ENCODE data around the gene HOXA10.

Gene HOXA10

DNA sequence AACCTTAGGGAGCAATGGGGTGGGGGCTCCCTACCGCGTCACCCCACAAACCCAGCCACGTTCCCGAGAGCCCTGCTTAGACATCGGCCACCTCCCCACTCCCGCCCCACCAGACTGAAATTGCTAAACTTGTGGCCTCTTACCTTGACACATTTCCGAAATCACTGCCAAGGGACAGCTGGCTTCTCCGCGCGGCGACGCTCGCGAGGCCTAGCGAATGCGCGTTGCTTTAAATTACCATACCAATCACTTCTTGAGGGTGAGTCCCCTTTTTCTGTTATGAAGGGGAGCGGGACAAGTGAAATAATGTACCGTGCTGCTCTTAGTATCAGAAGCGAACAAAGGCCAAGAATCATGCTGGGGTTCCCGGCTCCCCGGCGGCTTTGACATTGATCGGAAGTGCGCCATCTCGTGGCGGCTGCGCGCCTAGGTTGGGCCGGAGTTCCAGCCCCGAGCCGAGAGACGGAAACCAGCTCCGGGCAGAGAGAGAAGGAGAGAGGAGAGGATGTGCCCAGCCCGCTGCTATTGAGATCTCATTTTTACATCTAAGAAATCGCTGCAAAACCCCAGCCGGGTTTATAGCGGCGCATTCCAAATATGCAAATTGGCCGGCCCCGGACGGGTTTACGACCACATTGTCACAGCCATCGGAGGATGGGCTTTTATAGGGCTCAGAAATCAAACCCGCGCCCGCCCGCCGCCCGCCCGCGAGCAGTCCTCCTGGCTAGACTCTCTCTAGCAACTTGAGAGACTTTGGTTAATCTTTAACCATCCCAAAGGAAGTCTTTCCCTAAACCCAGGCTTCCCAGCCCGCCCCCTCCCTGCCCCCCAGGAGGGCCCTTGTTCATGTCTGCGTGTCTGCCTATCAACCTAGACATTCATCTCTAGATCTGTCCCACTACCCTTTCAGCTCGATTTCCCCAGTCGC lies 5.6 kb upstream of the HOXA10 start:
- no peak for DNase-seq (ENCODE audit: low read depth)

DNA sequence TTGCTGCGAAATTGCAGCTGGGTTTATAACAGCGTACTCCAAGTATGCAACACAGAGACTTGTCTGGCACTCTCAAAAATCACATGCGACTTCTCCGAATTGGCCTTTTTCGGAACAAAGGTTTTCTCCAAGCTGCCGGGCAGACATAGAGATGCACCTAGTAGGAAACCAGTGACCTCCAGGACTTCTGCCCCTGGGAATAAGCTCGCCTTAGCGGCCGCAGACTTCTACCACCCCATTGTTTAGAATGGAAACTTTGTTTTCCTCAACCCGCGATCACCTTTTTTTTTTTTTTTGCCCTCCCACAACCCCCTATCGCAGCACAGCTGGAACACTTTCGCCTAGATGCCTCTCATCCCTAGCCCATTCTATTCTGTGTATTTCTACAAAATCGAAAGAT lies 4.9 kb upstream of the HOXA10 start:
- no peak for DNase-seq (ENCODE audit: low read depth)

DNA sequence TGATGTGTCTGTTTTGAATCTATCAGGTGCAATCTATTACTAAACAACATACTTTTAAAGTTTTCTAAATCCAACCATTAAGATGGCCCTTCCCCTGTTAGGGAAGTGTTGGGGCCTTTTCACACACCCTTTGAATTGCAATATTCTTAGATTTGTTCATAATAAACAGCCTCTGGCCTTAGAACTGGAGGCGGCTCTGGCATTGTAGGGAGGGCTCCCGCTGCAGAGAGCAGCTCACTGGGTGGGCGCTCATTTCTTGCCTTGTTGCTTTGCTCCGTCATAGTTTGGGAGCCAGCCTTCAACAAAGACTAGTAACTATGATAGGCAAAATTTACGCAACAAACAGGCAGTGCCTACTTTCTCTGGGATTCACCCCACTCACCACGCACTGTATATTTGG lies 4.2 kb upstream of the HOXA10 start:
- no peak for DNase-seq (ENCODE audit: low read depth)

DNA sequence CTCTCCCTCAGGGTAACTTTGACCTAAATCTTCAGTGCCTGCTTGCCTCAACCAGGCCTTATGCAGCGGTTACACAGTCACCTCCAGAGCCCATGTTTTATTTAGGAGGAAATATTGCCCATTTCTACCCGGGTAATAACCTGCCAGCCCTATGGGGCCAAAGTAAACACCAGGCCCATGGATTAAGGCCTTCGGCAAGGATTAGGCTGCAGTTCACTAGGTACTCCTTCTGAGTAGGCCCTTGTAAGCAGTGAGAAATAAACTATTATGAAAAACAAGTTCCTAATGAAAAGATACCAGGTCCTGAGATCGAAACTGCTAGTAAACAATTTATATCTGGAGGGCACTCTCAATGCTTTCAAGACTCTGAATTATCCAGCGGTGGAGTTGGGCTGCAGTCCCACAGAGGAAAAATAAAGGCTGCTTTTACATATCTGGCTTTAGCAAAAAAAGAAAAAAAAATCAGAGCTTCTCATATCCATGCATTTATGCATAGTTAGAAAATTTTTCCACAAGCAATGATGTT lies 3.7 kb upstream of the HOXA10 start:
- DNase-seq (ENCODE audit: low read depth), result no peak

DNA sequence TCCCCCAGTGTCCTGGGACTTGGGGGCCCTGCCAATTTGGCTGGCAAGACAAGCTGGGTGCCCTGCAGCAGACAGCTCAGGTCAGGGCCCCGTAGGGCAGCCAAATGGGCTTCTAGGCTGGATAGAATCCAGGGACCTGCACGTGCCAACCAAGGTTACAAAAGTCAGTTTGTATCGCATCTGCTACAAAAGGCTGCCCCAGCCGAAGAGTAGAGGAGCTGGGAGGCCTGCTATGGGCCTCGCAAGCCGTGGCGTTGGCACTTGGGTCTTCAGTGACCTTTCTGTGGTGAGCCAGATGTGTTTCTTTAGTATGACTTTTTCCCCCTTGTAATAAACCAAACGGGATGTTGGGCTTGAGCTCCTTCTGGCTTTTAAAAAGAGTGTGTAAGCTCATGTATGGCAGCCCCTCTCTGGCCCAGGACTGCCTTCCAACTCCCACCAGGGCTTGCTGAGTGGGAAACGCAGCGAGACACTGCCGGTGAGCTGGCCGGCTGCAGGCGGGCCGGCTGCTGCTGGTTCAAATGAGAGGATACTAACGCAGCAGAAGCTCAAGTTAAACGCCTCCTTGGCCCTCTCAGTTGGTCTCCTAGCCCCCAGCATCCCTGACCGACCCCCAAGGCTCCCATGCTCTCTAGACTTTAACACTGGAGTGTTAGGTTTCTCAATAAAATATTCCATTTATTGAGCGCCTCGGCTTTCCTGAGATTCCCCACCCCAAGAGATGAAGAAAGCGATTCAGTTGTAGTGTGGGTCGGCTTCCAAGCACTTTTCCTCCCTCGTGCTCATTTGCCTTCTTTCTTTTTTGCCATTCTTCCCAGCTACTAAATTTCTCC lies 3.1 kb upstream of the HOXA10 start:
- no peak for DNase-seq (ENCODE audit: low read depth)

DNA sequence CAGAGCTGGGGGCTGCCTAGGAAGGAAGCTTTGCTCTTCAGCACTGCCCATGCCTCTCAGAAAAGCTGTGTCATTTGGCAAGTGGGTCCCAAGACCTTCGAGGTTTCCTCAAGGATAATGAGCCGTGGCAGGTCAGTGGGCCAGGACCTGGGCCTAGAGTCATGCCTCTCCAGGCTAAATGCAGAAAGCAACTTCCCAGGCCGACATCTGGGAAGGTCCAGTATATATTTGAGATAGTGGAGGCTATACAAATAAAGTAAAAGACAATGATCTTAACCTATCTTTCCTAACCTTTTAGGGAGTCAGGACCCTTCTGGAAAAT lies 2.4 kb upstream of the HOXA10 start:
- DNase-seq (ENCODE audit: low read depth), result no peak

DNA sequence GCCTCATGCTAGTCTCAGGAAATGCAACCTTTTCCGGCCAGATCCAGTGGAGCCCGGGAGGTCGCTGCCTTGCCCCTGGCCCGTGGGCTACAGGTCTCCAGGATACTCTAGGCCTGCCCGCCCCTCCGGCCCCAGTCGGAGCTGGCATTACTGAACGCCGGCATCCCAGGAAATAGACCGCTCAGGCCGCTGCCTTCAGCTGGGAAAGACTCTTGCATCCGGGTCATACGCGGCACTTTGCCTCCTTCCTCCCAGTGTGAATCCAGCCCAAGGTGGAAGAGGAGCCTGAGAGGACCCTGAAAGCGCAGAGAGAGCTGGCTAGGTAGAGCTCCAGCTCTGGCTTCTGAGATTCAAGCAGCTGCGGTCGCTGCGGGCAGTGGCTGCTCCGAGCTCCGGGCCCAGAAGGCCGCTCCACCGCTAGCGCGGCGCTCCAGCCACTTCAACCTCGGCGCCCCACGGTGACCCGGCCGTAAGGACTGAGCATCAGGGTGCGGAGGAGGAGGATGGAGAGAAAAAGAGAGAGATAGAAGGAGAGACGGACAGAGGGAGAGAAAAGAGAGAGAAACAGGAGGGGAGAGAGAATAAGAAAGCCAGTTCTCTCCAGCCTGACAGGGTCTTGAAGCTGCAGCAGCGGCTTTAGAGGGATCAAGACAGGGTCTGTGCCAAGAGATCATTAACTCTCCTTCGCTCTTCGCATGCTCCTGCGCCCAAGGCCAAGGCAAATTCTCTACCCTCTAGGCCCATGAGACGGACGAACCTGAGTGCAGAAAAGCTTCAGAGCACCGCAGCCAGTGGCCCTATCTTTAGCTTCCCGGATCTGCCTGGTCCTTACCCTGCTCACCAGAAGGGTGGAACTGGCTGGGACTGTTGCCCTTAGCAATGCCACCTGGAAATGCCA lies 1.8 kb upstream of the HOXA10 start:
- DNase-seq (ENCODE audit: low read depth), result no peak

DNA sequence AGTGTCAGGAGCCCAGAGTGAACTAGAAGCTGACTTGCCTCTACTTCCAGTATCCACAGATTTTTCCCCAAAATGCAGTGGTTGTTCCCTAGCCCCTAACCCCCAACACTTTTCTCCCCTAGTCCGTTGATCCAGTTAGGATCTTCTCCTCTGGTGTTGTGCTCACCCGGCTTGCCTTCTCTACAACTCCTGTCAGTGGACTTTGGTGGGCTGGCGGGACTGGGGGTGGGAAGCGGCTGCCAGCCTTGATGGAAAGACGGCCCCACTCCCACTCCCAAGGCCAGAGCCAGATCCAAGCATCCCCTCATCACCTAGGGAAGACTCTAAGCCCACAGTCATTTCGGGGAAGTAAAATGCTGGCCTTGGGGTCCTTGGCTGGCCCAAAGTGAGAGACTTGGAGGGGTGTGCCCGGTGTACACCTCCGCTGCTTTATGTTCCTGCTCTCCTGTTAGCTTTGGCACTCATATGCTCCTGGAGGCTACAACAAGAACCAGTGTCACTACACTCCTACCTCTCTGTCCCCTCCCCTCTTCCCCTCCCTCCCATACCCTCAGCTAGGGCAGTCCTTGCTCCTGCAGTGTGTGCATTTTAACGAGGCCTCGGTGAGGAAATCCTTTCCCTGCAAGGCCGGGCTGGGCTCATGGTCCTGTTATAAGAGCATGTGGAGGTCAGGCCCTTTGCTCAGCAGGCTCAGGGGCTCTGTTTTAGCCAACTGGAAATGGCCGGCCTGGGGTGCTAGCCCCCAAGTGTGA lies 930 bp upstream of the HOXA10 start:
- no peak for DNase-seq (ENCODE audit: low read depth)

DNA sequence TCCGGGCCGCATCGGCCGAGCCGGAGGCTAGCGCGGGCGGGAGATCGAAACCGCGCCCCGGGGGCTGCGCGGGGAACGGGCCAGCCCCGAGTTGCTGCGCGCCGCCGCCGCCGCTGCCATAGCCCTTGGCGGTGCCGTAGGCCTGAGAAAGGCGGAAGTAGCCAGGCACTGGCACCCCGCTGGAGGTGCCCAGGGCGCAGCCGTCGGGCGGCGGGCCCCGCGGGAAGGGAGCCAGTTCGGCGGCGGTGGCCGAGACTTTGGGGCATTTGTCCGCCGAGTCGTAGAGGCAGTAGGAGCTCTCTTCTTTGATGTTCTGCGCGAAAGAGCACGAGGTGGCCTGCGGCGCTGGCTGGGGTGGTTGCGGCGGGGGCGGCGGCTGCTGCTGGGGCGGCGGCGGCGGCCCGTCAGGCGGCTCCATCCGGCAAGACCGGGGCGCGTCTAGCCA lies 587 bp downstream of the HOXA10 start:
- no peak for DNase-seq (ENCODE audit: low read depth)

DNA sequence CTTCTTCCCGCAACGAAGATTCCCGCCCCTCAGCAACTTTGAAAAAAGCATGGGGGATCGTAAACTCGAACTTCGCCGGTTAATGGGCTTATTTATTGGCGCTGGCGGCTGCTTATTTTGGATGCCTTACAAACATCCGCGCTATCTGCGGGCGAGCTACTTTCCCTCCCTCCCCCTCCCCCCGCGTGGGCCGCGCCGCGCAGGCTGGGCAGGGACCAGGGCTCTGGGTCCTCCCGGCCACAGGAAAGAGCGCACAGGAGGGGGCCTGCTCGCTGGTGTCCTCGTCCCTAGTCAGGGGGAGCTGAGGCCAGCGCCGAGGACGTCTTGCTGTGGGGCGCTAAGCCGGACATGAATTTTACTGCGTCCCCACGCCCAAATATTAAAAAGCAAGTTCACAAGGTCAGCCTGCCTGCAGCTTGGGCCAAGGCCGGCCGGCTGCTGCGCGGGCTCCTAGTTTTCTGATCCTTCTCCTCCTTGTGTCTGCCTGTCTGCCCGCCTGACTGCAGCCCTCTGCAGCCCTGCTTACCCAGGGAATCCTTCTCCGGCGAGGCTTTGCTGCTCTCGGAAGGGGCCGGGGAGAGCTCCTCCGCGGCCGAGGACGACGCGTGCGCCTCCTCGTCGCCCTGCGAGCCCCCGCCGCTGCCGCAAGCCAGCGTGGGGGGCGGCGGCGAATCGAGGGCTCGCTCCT lies 1.2 kb downstream of the HOXA10 start:
- DNase-seq (ENCODE audit: low read depth), result no peak

DNA sequence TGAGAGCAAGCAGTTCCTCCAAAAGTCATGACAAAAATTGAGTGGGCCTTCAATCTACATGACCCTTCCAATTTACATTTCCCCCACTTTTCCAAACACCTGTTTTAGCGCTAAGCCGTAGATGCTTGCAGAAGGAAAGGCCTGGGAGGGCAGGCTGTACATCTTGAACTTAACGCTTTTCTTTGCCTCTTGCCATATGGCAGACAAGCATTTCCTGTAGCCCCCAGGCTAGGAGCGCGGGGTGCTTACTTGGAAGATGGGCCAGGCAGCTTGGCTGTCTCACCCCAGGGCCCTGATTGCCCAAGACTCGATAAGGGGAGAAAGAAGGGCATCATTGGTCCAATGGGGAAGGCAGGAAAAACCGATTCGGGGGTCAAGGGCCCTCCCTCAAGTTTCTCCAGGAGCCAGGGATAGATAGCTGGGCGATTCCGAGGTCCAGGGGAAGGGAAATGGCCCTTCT lies 1.8 kb downstream of the HOXA10 start:
- DNase-seq (ENCODE audit: low read depth), result no peak

DNA sequence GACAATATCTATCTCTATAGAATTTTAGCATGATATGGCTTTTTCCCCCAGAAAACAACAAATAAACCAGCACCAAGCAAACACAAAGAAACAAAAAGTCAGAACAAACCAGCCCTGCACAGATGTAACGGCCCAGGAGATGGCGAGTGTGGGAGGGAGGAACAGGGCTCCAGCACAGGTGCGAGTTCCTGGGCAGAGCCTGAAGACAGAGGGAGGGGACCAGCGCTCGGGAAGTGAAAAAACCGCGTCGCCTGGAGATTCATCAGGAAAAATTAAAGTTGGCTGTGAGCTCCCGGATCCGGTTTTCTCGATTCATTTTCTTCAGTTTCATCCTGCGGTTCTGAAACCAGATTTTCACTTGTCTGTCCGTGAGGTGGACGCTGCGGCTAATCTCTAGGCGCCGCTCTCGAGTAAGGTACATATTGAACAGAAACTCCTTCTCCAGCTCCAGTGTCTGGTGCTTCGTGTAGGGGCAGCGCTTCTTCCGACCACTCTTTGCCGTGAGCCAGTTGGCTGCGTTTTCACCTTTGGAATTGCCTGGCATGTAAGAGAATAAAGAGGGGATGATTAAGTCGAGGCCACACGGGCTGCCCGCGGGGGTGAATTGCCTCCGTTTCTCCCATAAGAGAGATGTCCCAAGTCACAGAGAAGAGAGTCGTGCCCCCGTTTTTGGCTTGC lies 2.3 kb downstream of the HOXA10 start:
- no peak for DNase-seq (ENCODE audit: low read depth)

DNA sequence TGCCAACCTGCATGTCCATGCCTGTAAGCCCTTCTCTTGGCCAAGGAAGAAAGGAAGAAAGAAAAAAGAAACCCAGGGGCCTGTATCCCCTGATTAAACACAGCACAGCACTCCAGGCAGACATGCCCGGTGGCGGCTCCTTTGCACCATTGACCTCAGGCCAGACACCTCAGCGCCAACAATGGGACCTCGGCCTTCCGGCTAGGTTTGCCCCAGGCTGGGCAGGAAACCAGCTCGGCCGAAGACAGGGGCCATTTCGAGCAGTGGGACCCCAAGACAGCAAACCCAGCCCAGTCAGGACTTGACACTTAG lies 2.8 kb downstream of the HOXA10 start:
- no peak for DNase-seq (ENCODE audit: low read depth)

DNA sequence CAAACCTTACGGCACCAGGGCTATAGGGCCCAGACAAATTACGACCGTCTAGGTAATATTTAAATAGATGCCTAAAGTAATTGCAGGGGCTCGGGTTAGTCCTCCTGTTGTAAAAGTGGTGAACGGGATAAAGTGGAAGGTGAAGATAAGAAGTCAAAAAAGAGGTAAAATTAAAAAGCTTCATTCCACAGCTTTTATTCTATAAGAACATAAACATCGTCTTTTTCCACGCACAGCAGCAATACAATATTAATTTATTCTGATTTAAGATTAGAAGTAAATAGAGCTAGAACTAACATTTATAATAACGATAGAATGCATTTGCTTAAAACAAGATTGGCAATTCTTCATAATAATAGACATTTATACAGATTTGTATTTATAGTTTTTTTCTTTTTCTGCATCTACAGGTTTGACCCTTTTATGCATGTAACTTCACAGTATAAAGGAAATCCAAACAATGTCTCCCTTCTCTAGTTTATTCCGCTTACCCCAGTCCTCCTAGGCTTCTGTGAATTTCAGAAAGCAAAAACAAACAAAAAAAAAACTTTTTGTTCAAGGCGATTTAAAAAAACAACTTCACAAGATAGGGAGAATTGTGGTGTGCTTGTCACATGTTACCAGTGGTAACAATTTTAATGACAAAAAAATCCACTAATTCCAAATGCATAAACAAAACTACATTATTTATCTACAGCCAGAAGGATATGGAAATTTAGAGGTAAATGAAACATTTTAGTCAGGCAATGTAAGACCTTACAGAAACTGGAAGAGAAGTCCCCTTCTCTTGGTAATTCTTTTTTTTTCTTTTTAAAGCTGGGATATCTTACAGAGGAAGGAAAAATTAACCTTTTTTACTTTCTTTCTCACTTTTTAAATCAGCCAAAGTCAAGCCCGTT lies 3.4 kb downstream of the HOXA10 start:
- DNase-seq (ENCODE audit: low read depth), result no peak

DNA sequence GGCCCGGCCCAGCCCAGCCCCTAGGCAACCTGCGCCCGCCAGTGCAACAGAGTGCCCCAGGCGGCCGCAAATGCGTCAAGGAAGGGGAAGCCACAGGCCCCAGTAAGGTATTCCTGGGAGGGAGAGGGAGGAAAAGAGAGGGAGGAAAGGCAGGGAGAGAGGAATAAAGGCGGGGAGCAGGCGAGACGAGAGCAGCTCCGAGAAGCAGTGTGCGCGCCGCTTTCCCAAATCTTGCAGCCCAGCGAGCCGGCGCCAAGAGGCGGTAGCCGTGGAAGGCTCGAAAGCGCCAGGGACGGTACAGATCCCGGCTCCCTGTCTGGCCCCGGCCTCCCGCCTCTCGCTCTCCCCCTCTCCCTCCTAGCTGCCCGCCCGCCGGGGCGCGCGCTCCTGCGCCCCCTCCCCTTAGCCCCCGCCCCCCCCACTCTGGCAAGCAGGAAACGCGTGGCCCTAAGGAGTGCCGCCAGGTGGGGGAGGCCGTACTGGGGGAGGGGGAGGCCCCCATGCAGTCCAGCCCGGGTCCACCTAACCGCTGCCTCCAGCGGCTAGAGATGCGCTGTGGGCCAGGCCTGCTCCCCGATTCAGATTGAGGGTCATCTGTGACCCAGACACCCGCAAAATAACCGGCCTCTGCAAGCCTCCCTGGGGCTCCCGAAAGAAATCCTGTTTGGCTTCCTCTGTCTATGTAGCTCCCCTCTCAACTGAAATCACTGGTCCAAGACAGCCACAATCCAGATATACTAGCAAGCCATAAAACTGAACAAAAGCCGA lies 4.3 kb downstream of the HOXA10 start:
- DNase-seq (ENCODE audit: low read depth), result no peak

DNA sequence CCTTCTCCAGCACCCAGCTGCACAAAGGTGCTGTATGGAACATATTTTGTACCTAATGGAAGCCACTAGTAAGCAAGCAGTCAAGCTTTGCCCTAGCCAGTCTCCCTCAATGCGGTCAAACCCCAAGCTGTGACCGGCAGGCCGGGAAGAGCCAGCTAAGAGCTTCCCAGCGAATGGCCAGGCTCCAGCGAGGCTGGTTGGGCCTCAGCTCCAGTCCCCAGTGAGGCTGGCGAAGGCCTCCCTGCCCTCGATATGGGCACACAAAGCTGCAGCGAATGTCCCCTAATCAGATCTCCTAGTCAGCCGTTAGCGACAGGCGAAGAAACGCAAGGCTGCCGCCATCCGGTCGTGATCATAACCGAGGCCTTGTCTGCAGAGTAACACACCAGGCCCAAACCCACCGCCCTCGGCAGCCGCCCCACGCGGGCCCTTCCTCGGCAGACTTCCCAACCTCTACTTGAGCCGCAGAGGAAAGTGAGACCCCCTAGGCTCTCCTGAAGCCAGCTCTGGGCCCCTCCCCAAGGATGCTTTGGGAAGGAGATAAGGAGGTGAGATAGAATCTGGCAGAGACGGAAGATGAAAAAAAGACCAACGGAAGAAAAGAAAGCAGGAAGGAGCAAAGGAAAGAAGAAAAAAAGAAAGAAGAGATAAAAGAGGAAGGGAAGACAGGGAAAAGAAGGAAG lies 5.7 kb downstream of the HOXA10 start:
- no peak for DNase-seq (ENCODE audit: low read depth)

DNA sequence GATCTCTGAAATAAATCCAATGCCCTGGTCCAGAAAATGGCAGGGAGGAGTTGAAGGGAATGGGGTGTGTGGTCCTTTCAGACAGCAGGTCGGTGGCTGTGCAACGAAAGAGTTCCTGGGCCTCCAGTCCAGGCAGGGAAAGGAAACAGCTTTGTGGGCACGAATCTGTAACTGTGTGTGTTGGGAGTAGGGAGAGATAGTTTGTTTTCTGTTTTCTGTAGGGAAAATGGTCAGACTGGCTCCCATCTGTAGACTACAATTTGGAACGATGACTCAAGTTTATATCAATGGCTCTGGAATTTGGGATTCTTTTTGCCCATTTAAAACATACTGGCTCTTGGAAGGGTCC lies 6.2 kb downstream of the HOXA10 start:
- no peak for DNase-seq (ENCODE audit: low read depth)
